K562 (cell line): ENCODE measurements around the gene ANO9. TPM values are rescaled to one million over a fixed set of nuclear protein-coding genes. Genes with fewer than 3 reads are reported as not detected.
A peak's percentile ranks its signal among the peaks of the same experiment; 100 is the strongest.

Experiments
- ARID2 ChIP-seq: fragments of 450-650 bp; IDR thresholded peaks from 2 replicates; pipeline ENCODE4 v1.6.1; 2017; ENCODE audit warnings: antibody characterized with exemption, mild to moderate bottlenecking
- CEBPG ChIP-seq, 3 experiments: fragments of 200-800 bp in 1 of 3; sonication (Bioruptor generic) in 1 of 3; sonication (generic) in 1 of 3; formaldehyde crosslinking in 1 of 3; IDR thresholded peaks in 2 of 3; conservative IDR thresholded peaks in 1 of 3; 2 replicates each; pipeline versions ENCODE4 v1.6.1 to v1.8.0; 2016 to 2022; ENCODE audit warnings: missing compliant biosample characterization in 2 of 3, missing genetic modification characterization in 2 of 3, mild to moderate bottlenecking in 1 of 3, missing genetic modification reagents in 1 of 3
- FOXA1 ChIP-seq: fragments of 450-650 bp; IDR thresholded peaks from 2 replicates; pipeline ENCODE4 v1.6.1; 2016; ENCODE audit warnings: mild to moderate bottlenecking, borderline replicate concordance
- MTA1 ChIP-seq: fragments of 450-650 bp; IDR thresholded peaks from 2 replicates; pipeline ENCODE4 v1.6.1; 2017; ENCODE audit warnings: borderline replicate concordance
- NFYB ChIP-seq: IDR thresholded peaks from 2 replicates; pipeline ENCODE4 v1.6.1; 2011; ENCODE audit warnings: mild to moderate bottlenecking, moderate library complexity; ENCODE audit not compliant: insufficient read length; ENCODE audit errors: extremely low read depth
- NR2F6 ChIP-seq: fragments of 450-650 bp; formaldehyde crosslinking; IDR thresholded peaks from 2 replicates; pipeline ENCODE4 v1.4.0; 2020; ENCODE audit warnings: mild to moderate bottlenecking
- SIRT6 ChIP-seq: IDR thresholded peaks from one replicate; pipeline ENCODE4 v1.6.1; 2012; ENCODE audit warnings: low read depth, mild to moderate bottlenecking, control low read depth, inconsistent platforms, low read length, moderate library complexity
- TAF9B ChIP-seq: fragments of 450-650 bp; IDR thresholded peaks from 2 replicates; pipeline ENCODE4 v1.6.1; 2018; ENCODE audit warnings: mild to moderate bottlenecking; ENCODE audit not compliant: partially characterized antibody
- TRIM28 ChIP-seq: fragments of 450-650 bp; IDR thresholded peaks from 2 replicates; pipeline ENCODE4 v1.6.1; 2017
- U2AF1 ChIP-seq: fragments of 200-400 bp; formaldehyde crosslinking; optimal IDR thresholded peaks from 2 replicates; pipeline ENCODE3; 2017; ENCODE audit warnings: mild to moderate bottlenecking, low read depth, low read length, moderate library complexity
- ZBTB12 ChIP-seq: fragments of 250-450 bp; sonication (Bioruptor Pico); IDR thresholded peaks from 2 replicates; pipeline ENCODE4 v1.4.0; 2020
- ZBTB2 ChIP-seq: fragments of 450-650 bp; IDR thresholded peaks from 2 replicates; pipeline ENCODE4 v1.6.1; 2016; ENCODE audit warnings: antibody characterized with exemption
- ZBTB49 ChIP-seq: sonication (generic); formaldehyde crosslinking; IDR thresholded peaks from 2 replicates; pipeline ENCODE4 v1.8.0; 2022; ENCODE audit warnings: missing genetic modification reagents, mild to moderate bottlenecking, borderline replicate concordance
- ZNF311 ChIP-seq: fragments of 250-450 bp; sonication (Bioruptor Pico); IDR thresholded peaks from 2 replicates; pipeline ENCODE4 v1.4.0; 2020; ENCODE audit warnings: mild to moderate bottlenecking, moderate library complexity
- polyA plus RNA-seq, 8 experiments: library from polyadenylated mRNA; depleted of rRNA in 4 of 8; stranded (reverse) in 5 of 8; unstranded in 3 of 8; fragments of >200 nt; fragmentation: Nextera tagmentation in 2 of 8; fragmentation: Illumina TruSeq in 1 of 8; extraction: Ambion mirVana in 2 of 8; extraction: Trizol in 1 of 8; gene quantifications; 2 replicates each; pipeline versions ENCODE4 v1.2.1 to v1.2.3, GENCODE V29; 2011 to 2014; ENCODE audit warnings: inconsistent platforms in 1 of 8, missing spikeins in 1 of 8
- total RNA-seq, 7 experiments: library from RNA; depleted of rRNA in 6 of 7; stranded (reverse); fragments of >200 nt in 6 of 7; fragmentation: Illumina TruSeq in 2 of 7; extraction: Trizol in 2 of 7; gene quantifications; 2 replicates each; pipeline versions ENCODE4 v1.2.1 to v1.2.3, GENCODE V29; 2011 to 2021; ENCODE audit warnings: low replicate concordance in 1 of 7
- TF ChIP-seq, protein P1 (sequence below): sonication (generic); formaldehyde crosslinking; IDR thresholded peaks from 2 replicates; pipeline ENCODE4 v1.8.1; 2023; ENCODE audit warnings: mild to moderate bottlenecking, missing genetic modification reagents
- TF ChIP-seq, protein P2 (sequence below): fragments of 450-650 bp; IDR thresholded peaks from 2 replicates; pipeline ENCODE4 v1.6.1; 2016; ENCODE audit warnings: borderline replicate concordance

ANO9 gene
- total and polyA plus RNA-seq, 9 of the 15 experiments (the other 6 are each of a cell fraction or from before 2014, with no cell fraction given), result 0.20 to 14.5 (median 4.5) TPM

GRCh38 chr11:406796-407650, 34.8 kb downstream of the ANO9 start (continued):
- TF ChIP-seq, protein P1, sequence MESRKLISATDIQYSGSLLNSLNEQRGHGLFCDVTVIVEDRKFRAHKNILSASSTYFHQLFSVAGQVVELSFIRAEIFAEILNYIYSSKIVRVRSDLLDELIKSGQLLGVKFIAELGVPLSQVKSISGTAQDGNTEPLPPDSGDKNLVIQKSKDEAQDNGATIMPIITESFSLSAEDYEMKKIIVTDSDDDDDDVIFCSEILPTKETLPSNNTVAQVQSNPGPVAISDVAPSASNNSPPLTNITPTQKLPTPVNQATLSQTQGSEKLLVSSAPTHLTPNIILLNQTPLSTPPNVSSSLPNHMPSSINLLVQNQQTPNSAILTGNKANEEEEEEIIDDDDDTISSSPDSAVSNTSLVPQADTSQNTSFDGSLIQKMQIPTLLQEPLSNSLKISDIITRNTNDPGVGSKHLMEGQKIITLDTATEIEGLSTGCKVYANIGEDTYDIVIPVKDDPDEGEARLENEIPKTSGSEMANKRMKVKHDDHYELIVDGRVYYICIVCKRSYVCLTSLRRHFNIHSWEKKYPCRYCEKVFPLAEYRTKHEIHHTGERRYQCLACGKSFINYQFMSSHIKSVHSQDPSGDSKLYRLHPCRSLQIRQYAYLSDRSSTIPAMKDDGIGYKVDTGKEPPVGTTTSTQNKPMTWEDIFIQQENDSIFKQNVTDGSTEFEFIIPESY, result peak; percentile 50; the same call in 1 of the 2 replicates
- no peak for TF ChIP-seq TAF9B
- no peak for TF ChIP-seq ARID2
- TF ChIP-seq SIRT6, result no peak
- peak; percentile 95 for TF ChIP-seq U2AF1
- TF ChIP-seq TRIM28, result no peak; the same call in 1 of the 2 replicates
- no peak for TF ChIP-seq NFYB
- TF ChIP-seq ZBTB49 (CRISPR knock-in tag), result no peak
- no peak for TF ChIP-seq MTA1
- TF ChIP-seq NR2F6 (CRISPR knock-in tag), result no peak
- TF ChIP-seq ZBTB2, result no peak
- no peak for TF ChIP-seq FOXA1
- no peak for TF ChIP-seq ZBTB12 (CRISPR knock-in tag)
- 0 out of 2 replicates have a peak, but pooled peaks have one; percentile 31 for TF ChIP-seq ZNF311 (CRISPR knock-in tag)
- TF ChIP-seq, protein P2, sequence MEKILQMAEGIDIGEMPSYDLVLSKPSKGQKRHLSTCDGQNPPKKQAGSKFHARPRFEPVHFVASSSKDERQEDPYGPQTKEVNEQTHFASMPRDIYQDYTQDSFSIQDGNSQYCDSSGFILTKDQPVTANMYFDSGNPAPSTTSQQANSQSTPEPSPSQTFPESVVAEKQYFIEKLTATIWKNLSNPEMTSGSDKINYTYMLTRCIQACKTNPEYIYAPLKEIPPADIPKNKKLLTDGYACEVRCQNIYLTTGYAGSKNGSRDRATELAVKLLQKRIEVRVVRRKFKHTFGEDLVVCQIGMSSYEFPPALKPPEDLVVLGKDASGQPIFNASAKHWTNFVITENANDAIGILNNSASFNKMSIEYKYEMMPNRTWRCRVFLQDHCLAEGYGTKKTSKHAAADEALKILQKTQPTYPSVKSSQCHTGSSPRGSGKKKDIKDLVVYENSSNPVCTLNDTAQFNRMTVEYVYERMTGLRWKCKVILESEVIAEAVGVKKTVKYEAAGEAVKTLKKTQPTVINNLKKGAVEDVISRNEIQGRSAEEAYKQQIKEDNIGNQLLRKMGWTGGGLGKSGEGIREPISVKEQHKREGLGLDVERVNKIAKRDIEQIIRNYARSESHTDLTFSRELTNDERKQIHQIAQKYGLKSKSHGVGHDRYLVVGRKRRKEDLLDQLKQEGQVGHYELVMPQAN, result no peak
- TF ChIP-seq CEBPG (CRISPR knock-in tag; IDR thresholded peaks at IDR 0.05), result no peak
- TF ChIP-seq CEBPG (tag; conservative IDR thresholded peaks at IDR 0.05 in 1 of 2, IDR thresholded peaks at IDR 0.05 in 1 of 2), result no peak
